ENCODE measurements around the gene AGAP5. TPM values are rescaled to one million over a fixed set of nuclear protein-coding genes. Genes with fewer than 3 reads are reported as not detected.
"Not testable (repeated sequence)": the region's sequence is repeated elsewhere in the genome, so short reads cannot be mapped to it uniquely, and the experiment has no call there.

AGAP5 gene
- total RNA-seq, 1 experiment from 2014 or later, result 3.2 TPM

- no peaks in the 10 kb centered on the region for H3K27me3 ChIP-seq (replicated peaks)
- H3K4me1 ChIP-seq (replicated peaks), result no peaks in the 10 kb centered on the region; the same call in 1 of the 2 replicates
- H3K36me3 ChIP-seq, result peaks cover 24% of the 10 kb centered on the region
- peak overlapping the region; percentile 56 for H3K27ac ChIP-seq
- peak; percentile 89 to 96 for DNase-seq (ENCODE audit: low read depth in 1 of 2, low spot score in 2 of 2)
- H3K9me3 ChIP-seq (replicated peaks), result no peaks in the 10 kb centered on the region
- peak overlapping the region; percentile 74 for H3K4me3 ChIP-seq
Measured at GRCh38 chr10:73730153-73730906, 32.4 kb upstream of the AGAP5 start.

GRCh38 chr10:73729781-73730152, 31.9 kb upstream of the AGAP5 start:
- Histone ChIP-seq H3K4me3 (peak overlapping the region; percentile 74), H3K27ac (peak overlapping the region; percentile 56), H3K36me3 (peaks cover 24% of the 10 kb centered on the region)
- H3K9me3 ChIP-seq (replicated peaks); H3K27me3 ChIP-seq (replicated peaks); H3K4me1 ChIP-seq (replicated peaks): not testable (repeated sequence)
- DNase-seq (ENCODE audit: low read depth in 1 of 2, low spot score in 2 of 2), result peak in 1 of 2 experiments; percentile 52

- H3K9me3 ChIP-seq (replicated peaks), result no peaks in the 10 kb centered on the region
- H3K4me3 ChIP-seq, result no peak overlapping the region
- H3K36me3 ChIP-seq, result peaks cover 36% of the 10 kb centered on the region
- H3K4me1 ChIP-seq (replicated peaks), result peaks cover 15% of the 10 kb centered on the region
- H3K27me3 ChIP-seq (replicated peaks), result no peaks in the 10 kb centered on the region
- no peak overlapping the region for H3K27ac ChIP-seq
- no peak for DNase-seq (ENCODE audit: low read depth in 1 of 2, low spot score in 2 of 2)
Measured at GRCh38 chr10:73723516-73723915, 25.6 kb upstream of the AGAP5 start.

- DNase-seq (ENCODE audit: low read depth in 1 of 2, low spot score in 2 of 2), result peak in 1 of 2 experiments; percentile 83
- Histone ChIP-seq H3K36me3 (peaks cover 43% of the 10 kb centered on the region), H3K4me1 (replicated peaks) (peaks cover 15% of the 10 kb centered on the region)
- H3K27ac ChIP-seq; H3K4me3 ChIP-seq; H3K27me3 ChIP-seq (replicated peaks); H3K9me3 ChIP-seq (replicated peaks): not testable (repeated sequence)
Measured at GRCh38 chr10:73720561-73720960, 22.7 kb upstream of the AGAP5 start.

GRCh38 chr10:73717556-73717955, 19.6 kb upstream of the AGAP5 start:
- peaks cover 15% of the 10 kb centered on the region for H3K4me1 ChIP-seq (replicated peaks)
- H3K4me3 ChIP-seq, result no peak overlapping the region
- no peaks in the 10 kb centered on the region for H3K9me3 ChIP-seq (replicated peaks)
- H3K27ac ChIP-seq, result no peak overlapping the region
- no peaks in the 10 kb centered on the region for H3K27me3 ChIP-seq (replicated peaks)
- peaks cover 48% of the 10 kb centered on the region for H3K36me3 ChIP-seq
- no peak for DNase-seq (ENCODE audit: low read depth in 1 of 2, low spot score in 2 of 2)

- peaks cover 13% of the 10 kb centered on the region for H3K4me1 ChIP-seq (replicated peaks)
- no peak for DNase-seq (ENCODE audit: low read depth in 1 of 2, low spot score in 2 of 2)
- H3K27ac ChIP-seq, result no peak overlapping the region
- no peaks in the 10 kb centered on the region for H3K27me3 ChIP-seq (replicated peaks)
- H3K9me3 ChIP-seq (replicated peaks), result no peaks in the 10 kb centered on the region
- H3K36me3 ChIP-seq, result peaks cover 38% of the 10 kb centered on the region
- H3K4me3 ChIP-seq, result no peak overlapping the region
Measured at GRCh38 chr10:73716251-73716650, 18.3 kb upstream of the AGAP5 start.

- not testable (repeated sequence) for DNase-seq (ENCODE audit: low read depth in 1 of 2, low spot score in 2 of 2); H3K9me3 ChIP-seq (replicated peaks); H3K27me3 ChIP-seq (replicated peaks); H3K4me3 ChIP-seq; H3K27ac ChIP-seq; H3K4me1 ChIP-seq (replicated peaks)
- peaks cover 38% of the 10 kb centered on the region for H3K36me3 ChIP-seq
Measured at GRCh38 chr10:73715179-73716156, 17.6 kb upstream of the AGAP5 start.

- not testable (repeated sequence) for H3K27ac ChIP-seq; H3K27me3 ChIP-seq (replicated peaks); H3K4me1 ChIP-seq (replicated peaks); H3K4me3 ChIP-seq; H3K9me3 ChIP-seq (replicated peaks); DNase-seq (ENCODE audit: low read depth in 1 of 2, low spot score in 2 of 2)
- H3K36me3 ChIP-seq, result peaks cover 30% of the 10 kb centered on the region
Measured at GRCh38 chr10:73714483-73714882, 16.6 kb upstream of the AGAP5 start.

- not testable (repeated sequence) for DNase-seq (ENCODE audit: low read depth in 1 of 2, low spot score in 2 of 2); H3K27me3 ChIP-seq (replicated peaks); H3K27ac ChIP-seq; H3K4me3 ChIP-seq; H3K9me3 ChIP-seq (replicated peaks); H3K4me1 ChIP-seq (replicated peaks)
- H3K36me3 ChIP-seq, result peaks cover 27% of the 10 kb centered on the region
Measured at GRCh38 chr10:73713912-73714311, 16.0 kb upstream of the AGAP5 start.

- H3K27me3 ChIP-seq (replicated peaks); H3K27ac ChIP-seq; DNase-seq (ENCODE audit: low read depth in 1 of 2, low spot score in 2 of 2); H3K9me3 ChIP-seq (replicated peaks); H3K4me1 ChIP-seq (replicated peaks); H3K4me3 ChIP-seq: not testable (repeated sequence)
- H3K36me3 ChIP-seq, result peaks cover 12% of the 10 kb centered on the region
Measured at GRCh38 chr10:73711683-73712082, 13.8 kb upstream of the AGAP5 start.

- H3K27me3 ChIP-seq (replicated peaks); H3K27ac ChIP-seq; H3K36me3 ChIP-seq; H3K4me3 ChIP-seq; DNase-seq (ENCODE audit: low read depth in 1 of 2, low spot score in 2 of 2); H3K4me1 ChIP-seq (replicated peaks); H3K9me3 ChIP-seq (replicated peaks): not testable (repeated sequence)
Measured at GRCh38 chr10:73708122-73708521, 10.2 kb upstream of the AGAP5 start.

GRCh38 chr10:73707628-73708027, 9.7 kb upstream of the AGAP5 start:
- H3K4me3 ChIP-seq; H3K36me3 ChIP-seq; H3K4me1 ChIP-seq (replicated peaks); H3K27ac ChIP-seq; DNase-seq (ENCODE audit: low read depth in 1 of 2, low spot score in 2 of 2); H3K27me3 ChIP-seq (replicated peaks); H3K9me3 ChIP-seq (replicated peaks): not testable (repeated sequence)

GRCh38 chr10:73706488-73706887, 8.6 kb upstream of the AGAP5 start:
- not testable (repeated sequence) for H3K4me3 ChIP-seq; H3K4me1 ChIP-seq (replicated peaks); H3K36me3 ChIP-seq; H3K9me3 ChIP-seq (replicated peaks); H3K27ac ChIP-seq; DNase-seq (ENCODE audit: low read depth in 1 of 2, low spot score in 2 of 2); H3K27me3 ChIP-seq (replicated peaks)

- H3K27ac ChIP-seq; H3K4me3 ChIP-seq; DNase-seq (ENCODE audit: low read depth in 1 of 2, low spot score in 2 of 2); H3K9me3 ChIP-seq (replicated peaks); H3K4me1 ChIP-seq (replicated peaks); H3K27me3 ChIP-seq (replicated peaks); H3K36me3 ChIP-seq: not testable (repeated sequence)
Measured at GRCh38 chr10:73705506-73706072, 7.7 kb upstream of the AGAP5 start.
